ENCODE results near the gene RBM10.

- TF ChIP-seq CTCF (conservative IDR thresholded peaks at IDR 0.05 in 1 of 2, IDR thresholded peaks at IDR 0.05 in 1 of 2; ENCODE audit: low read depth in 1 of 2, low read length in 2 of 2), result no peak
- no peak for TF ChIP-seq EZH2 (IDR thresholded peaks at IDR 0.05; ENCODE audit: low read length, missing control alignments)
Observed at GRCh38 chrX:47170861-47171692, 26.1 kb downstream of the RBM10 start.

Data from fibroblast of lung (primary cell).